Hepatic stellate cell (primary cell): ENCODE measurements around the gene STX4.
"Not testable (repeated sequence)": the region's sequence is repeated elsewhere in the genome, so short reads cannot be mapped to it uniquely, and the experiment has no call there.

ENCODE experiments used
- DNase-seq: peaks from one replicate; pipeline ENCODE4 v3.0.0; 2011; ENCODE audit warnings: low spot score

The STX4 gene

GRCh38 chr16:30998852-30999761, 34.3 kb upstream of the STX4 start:
- no peak for DNase-seq

- no peak for DNase-seq
Observed at GRCh38 chr16:31000671-31001382, 32.5 kb upstream of the STX4 start.

DNA sequence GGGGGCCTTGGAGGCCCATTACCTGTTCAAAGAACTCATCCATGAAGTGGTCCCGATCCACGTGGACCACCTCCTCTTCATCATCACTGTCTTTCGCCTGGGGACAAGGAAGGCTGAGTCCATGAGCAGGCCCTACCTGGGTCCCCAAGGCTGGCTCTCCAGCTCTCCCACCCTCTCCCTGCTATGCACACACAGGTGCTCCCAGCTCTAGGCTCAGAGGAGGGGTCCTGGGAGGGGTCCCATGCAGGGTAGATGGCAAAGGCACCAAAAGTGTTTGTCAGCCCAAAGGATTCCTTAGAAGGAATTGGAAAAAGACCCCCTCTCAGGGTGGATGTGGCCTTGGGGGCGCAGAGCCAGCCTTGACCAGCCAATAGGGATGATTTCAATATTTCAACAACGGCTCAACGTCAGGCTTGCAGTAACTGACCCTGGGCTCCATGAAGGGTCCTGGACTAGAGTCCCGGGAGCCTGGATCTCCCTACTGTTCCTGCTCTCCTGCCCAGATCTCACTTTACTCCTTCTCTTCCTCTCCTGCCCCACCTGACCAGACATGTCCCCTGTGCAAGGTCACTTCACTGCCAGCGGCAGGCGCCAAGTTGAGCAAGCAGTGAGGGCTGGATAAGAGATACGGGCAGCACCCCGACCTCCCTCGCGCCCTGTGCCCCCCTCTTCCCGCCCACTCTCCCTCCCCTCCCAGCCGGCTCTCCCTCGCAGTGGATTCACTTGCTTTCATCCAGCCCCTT, 31.7 kb upstream of the STX4 start:
- DNase-seq = no peak

DNA sequence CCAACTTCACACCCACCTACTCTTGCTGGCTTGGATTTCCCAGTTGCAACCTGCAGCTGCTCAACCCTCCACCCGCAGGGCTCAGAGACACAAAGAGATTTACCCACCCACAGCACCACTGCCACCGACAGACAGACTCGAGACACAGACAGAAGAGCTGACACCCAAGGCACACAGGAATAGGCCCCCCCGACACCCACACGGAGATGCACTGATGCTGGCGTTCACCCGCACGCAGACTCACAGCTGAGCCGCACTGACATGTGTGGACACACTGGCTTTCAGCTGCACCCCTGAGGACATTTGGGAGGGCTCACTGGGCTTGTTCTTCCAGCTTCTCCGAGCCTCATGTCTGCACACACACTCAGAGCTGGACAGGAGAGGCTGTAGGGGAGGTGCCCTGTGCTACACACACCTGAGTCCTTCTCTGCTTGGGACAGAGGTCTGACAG, 31.1 kb upstream of the STX4 start:
- no peak for DNase-seq

GRCh38 chr16:31002862-31003341, 30.5 kb upstream of the STX4 start:
- no peak for DNase-seq

DNA sequence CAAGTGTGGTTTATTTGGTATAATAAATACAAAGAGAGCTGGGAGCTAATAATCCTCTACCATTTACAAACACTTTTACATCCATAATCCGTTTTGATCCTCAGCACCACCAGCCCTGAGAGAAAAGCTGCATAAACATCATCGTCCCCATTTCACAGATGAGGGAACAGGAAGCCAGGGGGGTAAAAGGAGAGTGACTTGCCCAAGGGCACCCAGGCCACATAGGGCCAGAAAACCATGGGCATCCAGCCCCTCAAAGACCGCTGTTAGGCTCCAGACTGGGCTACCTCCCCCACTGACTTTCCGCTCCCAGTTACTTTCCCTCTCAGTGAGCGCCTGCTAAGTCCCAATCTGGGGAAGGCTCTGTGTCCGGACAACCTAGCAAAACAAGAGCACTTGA, 29.6 kb upstream of the STX4 start:
- DNase-seq = no peak

DNA sequence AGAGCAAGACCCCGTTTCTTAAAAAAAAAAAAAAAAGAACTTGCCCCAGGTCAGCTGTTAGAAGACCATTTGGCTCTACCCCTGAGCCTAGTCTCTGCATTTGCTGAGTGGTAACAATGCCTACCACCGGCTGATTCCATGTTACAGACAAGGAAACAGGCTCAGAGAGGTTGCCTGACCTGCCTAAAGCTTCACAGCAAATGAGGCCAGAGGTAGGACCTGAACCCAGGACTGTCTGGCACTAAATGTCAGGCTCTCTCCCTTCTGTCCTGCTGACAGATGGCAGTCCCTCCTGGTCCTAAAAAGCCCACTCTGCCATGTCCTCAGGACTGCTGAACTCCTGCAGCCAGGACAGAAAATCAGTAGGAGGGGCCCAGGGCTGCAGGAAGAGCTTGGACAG, 28.7 kb upstream of the STX4 start:
- DNase-seq = no peak

DNA sequence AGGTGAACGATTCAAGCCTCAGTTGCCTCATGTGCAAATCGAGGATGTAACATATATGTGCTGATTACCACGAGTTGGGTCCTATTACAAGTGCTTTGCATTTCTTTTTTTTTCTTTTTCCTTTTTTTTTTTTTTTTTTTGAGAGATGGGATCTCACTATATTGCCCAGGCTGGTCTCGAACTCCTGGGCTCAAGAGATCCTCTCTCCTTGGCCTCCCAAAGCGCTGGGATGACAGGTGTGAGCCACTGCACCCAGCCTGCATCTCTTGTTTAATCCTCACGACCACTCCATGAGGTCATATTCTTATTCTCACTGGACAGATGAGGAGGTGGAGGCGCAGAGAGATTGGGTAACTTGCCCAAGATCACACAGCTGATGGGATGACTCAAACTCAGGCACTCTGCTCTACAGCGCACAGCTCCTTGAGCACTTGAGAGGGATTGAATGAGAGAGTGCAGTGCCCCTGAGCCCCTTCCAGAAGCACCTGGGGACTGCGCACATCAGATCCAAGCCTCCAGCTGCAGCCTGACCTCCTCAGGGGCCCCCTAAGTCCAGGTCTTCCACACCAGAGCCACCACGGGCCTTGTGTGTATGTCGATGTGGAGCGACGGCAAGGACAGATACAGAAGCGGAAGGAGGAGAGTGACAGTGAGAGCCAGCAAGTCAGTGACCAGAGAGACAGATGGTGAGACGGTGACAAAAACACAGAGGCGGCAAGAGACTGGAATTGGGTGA, 27.8 kb upstream of the STX4 start:
- DNase-seq = no peak

DNA sequence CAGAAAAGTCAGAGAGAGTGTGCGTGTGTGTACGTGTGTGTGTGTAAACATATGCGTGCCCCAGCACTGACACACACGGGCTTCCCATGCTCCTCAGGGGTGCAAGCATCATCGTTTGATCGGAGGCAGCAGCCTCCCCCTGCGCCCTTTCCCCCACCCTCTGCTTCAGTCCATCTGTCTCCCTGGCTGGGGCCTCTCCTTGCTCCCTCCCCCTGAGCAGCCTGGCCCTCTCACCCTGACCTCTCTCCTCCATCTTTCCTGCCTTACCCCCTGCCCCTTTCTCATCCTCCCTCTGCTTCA, 27.3 kb upstream of the STX4 start:
- no peak for DNase-seq

DNA sequence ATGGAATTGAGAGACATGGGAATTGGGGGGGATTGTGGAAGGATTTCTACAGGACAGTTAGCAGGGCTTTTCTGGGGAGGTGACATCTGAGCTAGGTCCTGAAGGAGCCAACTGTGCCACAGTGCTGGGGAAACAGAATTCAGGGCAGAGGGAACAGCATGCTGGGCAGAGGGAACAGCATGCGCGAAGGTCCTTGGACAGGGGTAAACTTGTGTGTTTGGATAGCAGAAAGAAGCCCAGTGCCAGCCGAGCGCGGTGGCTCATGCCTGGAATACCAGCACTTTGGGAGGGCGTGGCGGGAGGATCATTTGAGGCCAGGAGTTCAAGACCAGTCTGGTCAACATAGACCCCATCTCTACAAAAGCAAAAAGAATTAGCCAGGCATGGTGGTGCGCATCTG, 26.8 kb upstream of the STX4 start:
- no peak for DNase-seq

DNA sequence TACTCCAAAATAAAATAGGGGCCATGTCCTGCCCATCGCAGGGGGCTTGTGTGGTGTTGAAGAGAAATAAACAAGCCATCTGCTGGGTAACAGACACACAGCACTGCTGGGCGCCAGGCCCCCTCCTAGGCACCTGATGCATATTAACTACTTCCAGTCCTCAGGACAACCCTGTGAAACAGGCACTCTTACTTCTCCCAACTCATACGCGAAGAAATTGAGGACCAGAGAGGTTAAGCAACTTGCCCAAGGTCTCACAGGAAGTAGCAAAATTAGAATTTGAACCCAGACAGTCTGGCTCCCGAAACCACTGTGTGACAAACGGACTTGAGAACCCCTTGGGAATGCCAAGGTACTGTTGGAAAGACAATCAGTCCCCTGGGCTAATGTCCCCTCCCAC, 25.7 kb upstream of the STX4 start:
- DNase-seq = no peak

DNA sequence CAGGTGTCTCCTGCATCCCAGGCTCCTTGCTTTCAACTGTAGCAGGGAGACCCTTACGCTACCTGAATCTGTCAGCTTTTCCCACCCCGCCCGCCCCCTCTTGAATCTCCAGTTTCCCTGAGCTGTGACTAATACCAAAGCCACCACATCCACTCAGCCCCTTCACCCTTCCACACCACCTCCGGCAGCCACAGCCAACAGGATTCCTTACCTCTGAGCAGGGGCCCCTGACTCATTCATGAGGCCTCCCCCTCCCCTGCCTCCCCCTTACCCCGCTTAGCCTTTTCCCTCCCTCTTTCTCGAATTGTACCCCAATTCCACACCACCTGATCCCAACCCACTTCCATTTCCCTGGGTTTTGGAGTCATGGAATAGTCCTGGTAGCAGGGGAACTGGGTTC, 25.2 kb upstream of the STX4 start:
- DNase-seq = peak; percentile 86

DNA sequence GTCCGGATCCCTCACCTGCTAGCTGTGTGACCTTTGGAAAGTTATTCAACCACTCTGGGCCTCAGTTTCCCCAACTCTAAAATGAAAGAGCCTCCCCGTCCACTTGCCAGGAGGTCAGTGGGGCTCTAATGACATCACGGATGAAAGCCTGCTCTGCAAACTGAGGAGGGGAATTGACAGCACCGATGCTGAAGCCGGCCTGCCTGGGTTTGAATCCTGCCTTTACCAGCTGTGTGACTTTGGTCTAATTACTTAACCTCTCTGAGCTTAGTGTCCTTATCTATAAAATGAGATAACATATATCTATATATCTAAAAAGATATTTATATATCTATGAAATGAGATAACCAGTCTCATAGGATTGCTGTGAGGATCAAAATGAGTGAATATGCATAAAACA, 24.8 kb upstream of the STX4 start:
- no peak for DNase-seq

DNA sequence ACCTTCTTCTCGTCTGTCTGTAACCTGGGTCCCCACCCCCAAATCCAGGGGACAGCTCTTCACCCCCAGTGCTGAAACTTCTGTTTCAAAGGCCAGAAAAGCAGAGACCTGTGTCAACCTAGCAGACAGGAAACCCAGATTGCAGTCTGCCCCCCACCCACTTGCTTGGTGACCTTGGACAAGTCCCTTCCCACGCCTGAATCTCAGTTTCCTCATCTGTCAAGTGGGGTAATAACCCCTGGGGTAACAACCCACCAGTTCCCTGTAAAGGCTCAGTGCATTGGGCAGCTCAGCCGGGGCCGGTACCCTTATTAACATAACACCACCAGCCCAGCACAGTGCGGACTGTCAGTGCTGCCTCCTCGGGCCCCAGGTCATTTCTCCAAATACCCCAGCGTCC, 24.2 kb upstream of the STX4 start:
- DNase-seq = no peak

- no peak for DNase-seq
Observed at GRCh38 chr16:31009894-31010584, 23.3 kb upstream of the STX4 start.

GRCh38 chr16:31010585-31011325, 22.6 kb upstream of the STX4 start, which contains the start of gene STX1B:
TSS of gene STX1B (minus strand) at chr16:31010638. CDS start at chr16:31010396, 242 bp downstream.
- peak; percentile 63 for DNase-seq

GRCh38 chr16:31011815-31012214, 21.5 kb upstream of the STX4 start:
- DNase-seq = not testable (repeated sequence)

DNA sequence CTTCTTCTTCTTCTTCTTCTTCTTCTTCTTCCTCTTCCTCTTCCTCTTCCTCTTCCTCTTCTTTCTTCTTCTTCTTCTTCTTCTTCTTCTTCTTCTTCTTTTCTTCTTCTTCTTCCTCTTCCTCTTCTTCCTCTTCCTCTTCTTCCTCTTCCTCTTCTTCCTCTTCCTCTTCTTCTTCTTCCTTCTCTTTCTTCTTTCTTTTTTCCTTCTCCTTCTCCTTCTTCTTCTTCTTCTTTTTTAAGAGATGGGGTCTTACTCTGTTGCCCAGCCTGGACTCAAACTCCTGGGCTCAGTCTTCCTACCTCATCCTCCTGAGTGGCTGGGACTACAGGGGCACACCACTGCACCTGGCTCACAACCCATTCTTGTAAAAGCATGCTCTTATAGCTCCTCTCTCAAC, 20.1 kb upstream of the STX4 start:
- DNase-seq = not testable (repeated sequence)

DNA sequence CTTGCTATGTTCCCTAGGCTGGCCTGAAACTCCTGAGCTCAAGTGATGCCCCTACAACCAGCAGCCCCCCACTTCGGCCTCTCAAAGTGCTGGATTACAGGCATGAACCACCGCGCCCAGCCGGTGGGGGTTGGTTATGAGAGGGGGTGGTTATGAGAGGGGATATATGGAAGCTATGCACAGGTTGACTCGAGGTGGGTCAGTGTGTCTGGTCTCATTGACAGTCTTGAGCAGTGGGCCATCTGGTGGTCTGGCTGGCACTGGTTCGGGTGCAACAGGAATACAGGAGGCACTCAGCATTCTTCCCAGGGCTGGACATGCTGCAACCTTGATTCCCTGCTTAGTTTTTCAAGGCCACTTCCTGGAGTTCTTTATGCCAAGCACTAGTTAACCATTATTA, 17.3 kb upstream of the STX4 start:
- no peak for DNase-seq

GRCh38 chr16:31017756-31018155, 15.6 kb upstream of the STX4 start:
- not testable (repeated sequence) for DNase-seq

GRCh38 chr16:31020536-31020935, 12.8 kb upstream of the STX4 start:
- DNase-seq = no peak
